CD4-positive, alpha-beta T cell treated with Interferon gamma for 1 hour (primary cell): ENCODE results near the gene PLP1.

Experiments
- DNase-seq: peaks from one replicate; pipeline ENCODE4 v3.0.0-alpha.2; 2020

The PLP1 gene

DNA sequence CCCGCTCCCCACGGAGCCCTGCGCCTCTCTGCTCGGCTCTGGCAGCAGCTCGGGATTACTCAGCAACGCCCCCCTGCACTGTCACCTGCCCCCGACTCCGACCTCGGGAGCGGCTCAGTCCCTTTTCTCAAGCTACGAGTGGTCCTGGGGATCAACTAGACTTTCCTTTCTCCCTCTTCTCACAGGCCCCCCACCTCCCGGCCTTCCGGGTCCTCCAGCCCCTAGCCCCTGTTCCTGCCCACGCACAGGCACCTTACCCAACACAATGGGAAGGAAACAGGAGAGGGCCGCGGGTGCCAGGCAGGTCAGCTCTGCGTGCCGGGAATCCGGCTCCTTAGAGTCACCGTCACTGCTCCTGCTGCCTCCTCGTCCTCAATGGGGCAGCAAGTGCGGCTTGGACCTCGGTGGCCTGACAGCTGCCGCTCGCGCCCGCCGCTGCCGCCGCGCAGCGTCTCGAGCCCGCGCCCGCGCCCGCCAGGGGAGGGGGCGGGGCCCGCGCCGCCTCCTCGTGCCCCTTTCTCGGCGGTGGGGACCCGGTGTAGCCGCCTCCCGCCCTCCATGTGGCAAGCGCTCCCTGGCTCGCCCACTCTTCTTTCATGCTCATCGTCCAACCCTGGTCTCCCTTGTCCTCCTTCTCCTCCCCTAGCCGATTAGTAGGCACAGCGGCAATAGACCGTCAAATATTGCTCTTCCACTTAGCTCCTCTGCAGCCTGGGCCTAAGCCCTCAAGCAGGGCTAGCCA is 55.3 kb downstream of the PLP1 start, which contains the start of gene RAB9B:
Gene RAB9B, minus strand, starts transcription at position 455 of the 742 bp plus-strand sequence. CDS start 6,473 bp downstream, outside the sequence.
- DNase-seq: no peak

DNA sequence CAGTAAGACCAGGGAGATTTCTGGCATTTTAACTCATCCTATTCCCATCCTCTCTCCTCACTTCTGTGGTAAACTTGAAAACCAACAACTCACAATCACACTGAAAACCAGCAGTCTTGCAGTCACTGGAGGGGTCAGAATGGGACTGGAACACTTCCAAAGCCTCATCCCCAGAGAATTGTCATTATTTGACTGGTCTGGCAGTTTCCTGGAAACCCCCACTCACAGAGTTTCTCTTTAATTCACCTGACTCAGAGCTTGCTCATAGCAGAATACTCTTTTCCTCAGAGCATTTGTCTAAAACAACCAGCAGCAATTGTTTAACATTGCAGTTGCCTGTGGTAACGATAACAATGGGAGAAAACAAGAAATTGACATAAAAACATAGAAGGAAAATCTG is 62.8 kb downstream of the PLP1 start:
- no peak for DNase-seq
